Measurements from ENCODE around the gene THADA.
"Not testable (repeated sequence)": the region's sequence is repeated elsewhere in the genome, so short reads cannot be mapped to it uniquely, and the experiment has no call there.

Gene THADA, protein sequence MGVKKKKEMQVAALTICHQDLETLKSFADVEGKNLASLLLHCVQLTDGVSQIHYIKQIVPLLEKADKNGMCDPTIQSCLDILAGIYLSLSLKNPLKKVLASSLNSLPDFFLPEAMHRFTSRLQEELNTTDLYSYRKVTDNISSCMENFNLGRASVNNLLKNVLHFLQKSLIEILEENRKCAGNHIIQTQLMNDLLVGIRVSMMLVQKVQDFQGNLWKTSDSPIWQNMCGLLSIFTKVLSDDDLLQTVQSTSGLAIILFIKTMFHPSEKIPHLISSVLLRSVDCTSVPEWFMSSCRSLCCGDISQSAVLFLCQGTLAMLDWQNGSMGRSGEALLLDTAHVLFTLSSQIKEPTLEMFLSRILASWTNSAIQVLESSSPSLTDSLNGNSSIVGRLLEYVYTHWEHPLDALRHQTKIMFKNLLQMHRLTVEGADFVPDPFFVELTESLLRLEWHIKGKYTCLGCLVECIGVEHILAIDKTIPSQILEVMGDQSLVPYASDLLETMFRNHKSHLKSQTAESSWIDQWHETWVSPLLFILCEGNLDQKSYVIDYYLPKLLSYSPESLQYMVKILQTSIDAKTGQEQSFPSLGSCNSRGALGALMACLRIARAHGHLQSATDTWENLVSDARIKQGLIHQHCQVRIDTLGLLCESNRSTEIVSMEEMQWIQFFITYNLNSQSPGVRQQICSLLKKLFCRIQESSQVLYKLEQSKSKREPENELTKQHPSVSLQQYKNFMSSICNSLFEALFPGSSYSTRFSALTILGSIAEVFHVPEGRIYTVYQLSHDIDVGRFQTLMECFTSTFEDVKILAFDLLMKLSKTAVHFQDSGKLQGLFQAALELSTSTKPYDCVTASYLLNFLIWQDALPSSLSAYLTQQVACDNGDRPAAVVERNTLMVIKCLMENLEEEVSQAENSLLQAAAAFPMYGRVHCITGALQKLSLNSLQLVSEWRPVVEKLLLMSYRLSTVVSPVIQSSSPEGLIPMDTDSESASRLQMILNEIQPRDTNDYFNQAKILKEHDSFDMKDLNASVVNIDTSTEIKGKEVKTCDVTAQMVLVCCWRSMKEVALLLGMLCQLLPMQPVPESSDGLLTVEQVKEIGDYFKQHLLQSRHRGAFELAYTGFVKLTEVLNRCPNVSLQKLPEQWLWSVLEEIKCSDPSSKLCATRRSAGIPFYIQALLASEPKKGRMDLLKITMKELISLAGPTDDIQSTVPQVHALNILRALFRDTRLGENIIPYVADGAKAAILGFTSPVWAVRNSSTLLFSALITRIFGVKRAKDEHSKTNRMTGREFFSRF (N-terminal part only)

GRCh38 chr2:43595603-43596412 lies at the start of gene THADA:
TSS of gene THADA (minus strand) at chr2:43596038. CDS start at chr2:43592392, 3,646 bp downstream.
- peak; percentile 97 for DNase-seq

DNA sequence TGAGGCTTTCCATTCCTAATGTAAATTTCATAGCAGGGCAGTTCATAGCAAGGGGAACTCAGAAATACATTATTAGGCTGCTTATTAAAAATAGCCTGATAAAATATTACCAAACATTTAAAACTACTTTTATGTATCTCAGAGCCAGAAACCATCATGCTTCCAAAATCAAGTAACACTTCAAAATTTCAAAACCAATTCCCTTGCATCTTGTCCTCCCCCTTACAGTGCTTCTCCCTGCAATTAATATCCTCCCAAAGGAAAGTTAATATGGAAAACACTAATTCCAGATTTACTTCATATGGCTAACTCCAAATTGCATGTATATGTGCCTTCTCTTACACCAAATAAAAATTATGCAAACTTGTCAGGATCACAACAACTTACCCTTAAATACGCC lies 47.8 kb upstream of the THADA start:
- no peak for DNase-seq

DNA sequence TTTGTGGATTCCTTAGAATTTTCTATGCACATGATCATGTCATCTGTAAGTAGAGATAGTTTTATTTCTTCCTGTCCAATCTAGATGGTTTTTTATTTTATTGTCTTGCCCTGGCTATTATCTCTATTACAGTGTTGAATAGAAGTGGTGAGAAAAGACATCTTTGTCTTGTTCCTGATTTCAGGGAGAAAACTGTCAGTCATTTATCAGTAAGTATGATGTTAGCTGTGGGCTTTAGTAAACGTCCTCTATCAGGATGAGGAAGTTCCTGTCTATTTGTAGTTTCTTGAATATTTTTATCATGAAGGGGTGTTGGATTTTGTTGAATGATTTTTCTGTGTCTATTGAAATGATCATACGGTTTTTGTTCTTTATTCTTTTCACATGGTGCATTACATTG lies 46.5 kb upstream of the THADA start:
- no peak for DNase-seq

DNA sequence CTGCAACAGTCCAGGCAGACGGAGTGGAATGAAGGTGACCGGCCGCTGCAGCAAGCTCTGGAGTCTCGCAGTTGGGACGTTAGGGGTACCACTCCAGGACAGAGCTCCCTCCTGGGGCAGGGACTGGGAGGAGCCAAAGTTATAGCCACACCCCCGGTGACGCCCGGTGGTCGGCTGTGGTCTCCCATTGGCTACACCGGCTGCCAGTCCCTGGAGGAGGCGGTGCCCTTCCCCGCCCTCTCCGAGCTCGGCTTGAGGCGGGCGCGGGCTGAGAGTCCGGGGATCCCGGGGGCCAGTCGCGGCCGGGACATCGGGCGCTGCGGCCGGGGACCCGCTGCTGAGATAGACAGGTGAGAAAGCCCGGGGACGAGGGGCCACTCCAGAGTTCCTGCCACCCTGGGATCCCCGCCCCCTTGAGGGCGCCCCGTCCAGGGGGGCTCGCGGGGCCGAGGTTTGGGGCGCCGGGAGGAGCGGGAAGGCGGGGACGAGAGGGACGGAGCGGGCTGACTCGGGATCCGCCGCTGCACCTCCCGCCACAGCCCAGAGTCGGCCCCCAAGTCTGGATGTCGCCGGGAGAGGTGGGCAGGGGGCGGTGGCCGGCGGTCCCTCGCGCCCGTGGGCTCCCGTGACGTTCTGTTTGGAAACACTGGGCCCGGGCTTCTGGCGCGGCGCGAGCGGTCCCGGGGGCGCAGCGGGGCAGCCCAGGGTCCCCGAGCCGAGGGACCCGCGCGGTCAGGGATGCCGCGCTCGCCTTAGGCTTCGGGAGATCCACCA lies 41.4 kb upstream of the THADA start, which contains the start of gene PLEKHH2:
Gene PLEKHH2 (plus strand): TSS at position 231 of the 774 bp plus-strand sequence. CDS start 7,414 bp downstream, outside the sequence.
- peak; percentile 29 for DNase-seq

DNA sequence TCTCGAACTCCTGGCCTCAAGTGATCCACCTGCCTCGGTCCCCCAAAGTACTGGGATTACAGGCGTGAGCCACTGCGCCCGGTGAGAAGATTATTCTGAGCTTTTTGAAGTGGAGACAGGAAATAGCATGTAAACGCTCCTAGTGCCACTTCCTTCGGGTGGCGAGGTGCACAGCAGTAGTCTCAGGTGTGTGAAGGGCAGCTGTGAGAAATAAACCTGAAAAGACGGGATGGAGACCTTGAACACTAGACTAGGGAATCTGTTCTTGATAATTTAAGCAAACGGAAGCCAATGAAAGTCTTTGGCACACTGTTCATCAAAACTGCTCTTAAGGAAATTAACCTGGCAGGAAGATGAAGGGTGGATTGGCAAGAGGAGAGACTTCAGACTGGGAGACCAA lies 40.8 kb upstream of the THADA start:
- no peak for DNase-seq

DNA sequence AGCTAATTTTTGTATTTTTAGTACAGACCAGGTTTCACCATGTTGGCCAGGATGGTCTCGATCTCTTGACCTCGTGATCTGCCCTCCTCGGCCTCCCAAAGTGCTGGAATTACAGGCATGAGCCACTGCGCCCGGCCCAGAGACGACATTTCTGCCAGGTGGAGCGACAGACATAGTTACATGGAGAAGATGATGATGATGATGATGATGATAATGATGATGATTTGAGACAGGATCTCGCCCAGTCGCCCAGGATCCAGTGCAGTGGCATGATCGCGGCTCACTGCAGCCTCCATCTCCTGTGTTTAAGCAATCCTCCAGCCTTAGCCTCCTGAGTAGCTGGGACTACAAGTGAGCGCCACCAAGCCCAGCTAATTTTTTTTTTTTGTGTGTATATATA lies 40.3 kb upstream of the THADA start:
- DNase-seq, result not testable (repeated sequence)

GRCh38 chr2:43634604-43635306 lies 38.9 kb upstream of the THADA start:
- no peak for DNase-seq

GRCh38 chr2:43631618-43632317 lies 35.9 kb upstream of the THADA start:
- no peak for DNase-seq

DNA sequence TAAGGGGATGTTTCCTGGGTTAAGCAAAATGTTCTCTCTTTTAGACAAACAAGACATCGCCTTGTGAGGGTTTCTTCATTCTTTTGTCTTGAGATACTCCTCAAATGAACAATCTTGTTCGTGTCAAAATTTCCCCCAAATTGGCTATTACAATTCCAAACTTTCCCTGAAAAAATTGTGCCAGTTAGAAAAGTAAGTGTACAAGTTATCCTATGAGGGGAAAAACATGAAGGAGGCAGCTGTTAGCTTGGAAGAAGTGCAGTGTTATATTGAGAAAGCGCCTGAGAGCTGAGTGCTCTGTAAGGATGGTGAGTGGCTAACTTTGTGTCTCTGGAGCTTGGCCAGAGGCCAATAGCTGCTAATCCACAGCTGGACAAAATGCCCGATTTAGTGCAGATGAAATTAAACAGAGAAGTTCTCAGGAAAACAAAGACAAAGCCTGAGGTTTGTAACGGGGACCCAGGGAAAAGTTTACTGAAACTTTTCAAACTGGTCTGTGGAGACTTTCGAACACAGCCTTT lies 27.2 kb upstream of the THADA start:
- no peak for DNase-seq

GRCh38 chr2:43619511-43619910 lies 23.7 kb upstream of the THADA start:
- DNase-seq, result no peak

DNA sequence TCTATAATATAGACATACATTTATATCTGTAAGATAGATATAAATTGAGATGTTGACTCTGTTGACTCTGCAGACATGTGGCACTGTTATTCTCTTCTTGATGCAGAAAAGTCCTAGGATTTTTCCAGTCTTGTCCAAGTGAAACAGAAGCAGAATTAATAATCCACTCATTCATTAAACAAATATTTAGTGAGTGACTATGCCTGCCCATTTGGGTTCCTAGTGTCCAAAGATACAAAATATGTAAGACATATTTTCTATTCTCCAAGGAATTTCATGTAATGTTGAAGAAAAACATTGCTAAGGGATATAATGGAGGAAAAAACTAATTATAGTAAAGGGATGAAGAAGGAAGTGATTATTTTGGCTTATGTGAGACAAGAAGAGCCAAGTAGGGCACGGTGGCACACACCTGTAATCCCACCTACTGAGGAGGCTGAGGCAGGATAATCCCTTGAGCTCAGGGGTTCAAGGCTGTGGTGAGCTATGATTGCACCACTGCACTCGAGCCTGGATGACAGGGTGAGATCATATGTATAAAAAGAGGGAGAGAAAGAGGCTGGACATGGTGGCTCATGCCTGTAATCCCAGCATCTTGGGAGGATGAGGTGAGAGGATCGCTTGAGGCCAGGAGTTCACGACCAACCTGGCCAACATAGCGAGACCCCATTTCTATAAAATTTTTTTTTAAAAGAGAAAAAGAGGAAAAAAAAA lies 21.3 kb upstream of the THADA start:
- no peak for DNase-seq

GRCh38 chr2:43612944-43613343 lies 17.1 kb upstream of the THADA start:
- DNase-seq, result no peak

DNA sequence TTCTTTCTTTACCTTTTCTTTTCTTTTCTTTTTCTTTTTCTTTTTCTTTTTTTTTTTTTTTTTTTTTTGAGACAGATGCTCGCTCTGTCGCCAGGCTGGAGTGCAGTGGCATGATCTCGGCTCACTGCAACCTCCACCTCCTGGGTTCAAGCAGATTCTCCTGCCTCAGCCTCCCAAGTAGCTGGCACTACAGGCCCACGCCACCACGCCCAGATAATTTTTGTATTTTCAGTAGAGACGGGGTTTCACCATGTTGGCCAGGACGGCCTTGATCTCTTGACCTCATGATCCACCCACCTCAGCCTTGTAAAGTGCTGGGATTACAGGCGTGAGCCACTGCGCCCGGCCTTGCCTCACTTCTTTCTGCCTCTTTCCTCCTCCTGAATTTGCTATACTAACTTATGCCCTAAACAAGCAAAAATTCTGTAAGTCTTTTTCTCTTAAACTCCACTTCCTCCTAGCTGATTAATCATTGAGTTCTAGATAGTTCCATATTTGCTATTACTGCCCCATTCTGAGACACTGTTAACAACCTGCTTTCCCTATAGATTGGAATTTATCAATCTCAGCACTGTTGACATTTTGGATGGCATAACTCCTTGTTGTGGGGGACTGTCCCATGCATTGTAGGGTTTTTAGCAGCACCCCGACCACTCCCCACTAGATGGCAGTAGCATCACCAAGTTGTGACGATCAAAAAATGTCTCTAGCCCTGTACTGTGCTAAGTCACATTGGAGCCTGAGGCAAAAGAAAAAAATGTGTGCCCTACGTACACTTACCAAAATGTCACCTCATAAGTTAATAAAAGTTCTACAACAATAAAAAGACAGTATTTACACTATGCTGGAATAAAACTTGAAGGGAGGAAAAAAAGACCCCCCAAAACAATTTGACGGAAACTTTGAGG lies 16.4 kb upstream of the THADA start:
- peak; percentile 18 for DNase-seq

DNA sequence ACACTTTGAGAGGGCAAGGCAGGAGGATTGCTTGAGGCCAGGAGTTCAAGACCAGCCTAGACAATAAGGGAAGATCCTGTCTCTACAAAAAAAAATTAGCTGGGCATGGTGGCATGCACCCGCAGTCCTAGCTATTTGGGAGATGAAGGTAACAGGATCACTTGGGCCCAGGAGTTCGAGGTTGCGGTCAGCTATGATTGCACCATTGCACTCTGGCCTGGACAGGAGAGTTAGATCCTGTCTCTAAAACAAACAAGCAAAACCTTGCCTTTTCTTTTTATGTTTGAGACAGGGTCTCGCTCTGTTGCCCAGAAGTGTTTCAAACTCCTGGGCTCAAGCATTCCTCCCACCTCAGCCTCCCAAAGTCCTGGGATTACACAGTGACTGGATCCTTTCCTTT lies 14.5 kb upstream of the THADA start:
- DNase-seq, result no peak

DNA sequence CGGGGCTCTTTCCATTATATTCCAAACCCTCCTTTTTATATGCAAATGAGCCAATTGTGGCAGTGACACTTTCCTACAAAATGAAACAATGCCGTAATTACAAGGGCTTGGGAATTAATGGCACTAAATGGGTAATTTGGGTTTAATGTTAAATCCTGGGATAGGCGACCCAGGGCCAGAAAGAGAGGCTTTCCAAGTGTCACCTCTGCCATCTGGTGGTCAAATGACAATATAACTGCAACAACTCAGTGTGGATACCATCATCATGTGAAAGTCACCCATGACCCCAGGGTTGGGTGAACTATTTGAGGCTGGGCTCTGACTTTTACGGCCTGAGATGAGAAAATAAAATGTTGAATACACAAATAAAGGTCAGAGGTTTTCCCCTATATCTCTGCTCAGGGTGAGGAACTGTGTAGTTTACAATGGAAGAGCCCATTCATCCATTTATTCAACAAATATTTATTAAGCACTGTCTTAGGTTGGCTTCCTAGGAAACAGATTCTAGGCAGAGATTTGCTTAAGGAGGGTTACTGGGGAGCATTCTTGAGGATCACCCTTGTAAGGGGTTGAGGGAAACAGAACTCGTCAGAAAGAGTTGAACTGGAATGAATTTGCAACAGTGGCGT lies 13.6 kb upstream of the THADA start:
- peak; percentile 13 for DNase-seq

DNA sequence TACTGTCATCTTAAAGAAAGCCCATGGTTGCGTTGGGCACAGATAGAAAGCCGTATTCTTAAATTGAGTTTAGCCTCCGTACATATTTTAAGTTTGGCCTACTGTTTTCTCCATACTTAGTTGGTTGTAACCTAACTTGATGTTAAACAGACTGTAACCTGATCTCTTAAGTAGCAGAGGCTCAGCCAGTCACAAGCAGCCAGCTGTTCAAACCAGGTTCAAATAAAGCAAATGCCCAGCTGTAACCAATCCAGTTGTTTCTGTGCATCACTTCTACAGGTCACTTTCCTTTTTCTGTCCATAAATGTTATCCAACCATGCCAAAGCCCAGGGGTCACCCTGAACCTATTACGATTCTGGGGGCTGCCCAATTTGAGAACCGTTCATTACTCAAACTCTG lies 10.0 kb upstream of the THADA start:
- peak; percentile 17 for DNase-seq

DNA sequence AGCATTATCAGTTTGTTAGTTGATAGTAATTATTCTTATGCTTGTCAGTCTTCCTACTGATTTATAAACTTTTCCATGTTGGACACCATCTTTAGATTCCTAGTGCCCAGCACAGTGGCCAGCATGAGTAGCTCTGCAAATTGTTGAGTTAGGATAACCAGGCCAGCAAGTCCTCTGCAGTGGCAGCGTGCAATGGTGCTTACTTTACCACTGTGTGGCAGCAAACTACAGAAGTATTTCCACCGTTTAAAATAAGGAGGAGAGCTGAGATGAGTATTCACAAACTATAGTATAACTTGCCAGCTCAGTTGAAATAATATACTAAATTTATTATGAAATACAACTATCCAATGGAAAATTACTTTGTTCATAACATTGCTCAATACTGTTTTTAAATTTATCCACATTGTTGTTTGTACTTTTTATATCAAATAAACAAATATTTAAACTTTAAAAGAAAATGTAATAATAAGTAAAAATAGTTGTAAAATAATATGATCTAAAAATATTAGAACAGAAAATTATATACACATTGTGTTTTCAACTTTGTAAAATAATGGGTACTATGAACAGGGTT lies 9.3 kb upstream of the THADA start:
- DNase-seq, result peak; percentile 14
